Activated T-cell treated with anti-CD3 and anti-CD28 coated beads, Interleukin-2, amount 50 U/mL, for 72 hours (primary cell): ENCODE data around the gene STMND1. TPM values are rescaled to one million over a fixed set of nuclear protein-coding genes. Genes with fewer than 3 reads are reported as not detected.

ENCODE experiments used
- ATAC-seq, 2 donors: fragments of 150-1000 bp; cut with Tn5 transposase; replicated peaks in 1 of 2; 2 replicates each; pipeline ENCODE4 v1.10.0; 2021; ENCODE audit warnings: moderate library complexity in 2 of 2, mild to moderate bottlenecking in 1 of 2
- DNase-seq, 2 donors: peaks; one replicate each; pipeline ENCODE4 v3.0.0; 2021 to 2022; ENCODE audit warnings: mixed read lengths in 1 of 2
- H3K27ac Mint-ChIP-seq: one replicate; pipeline ENCODE4 v1.8.0; 2022; ENCODE audit warnings: mild to moderate bottlenecking, moderate library complexity, mixed read lengths
- H3K27me3 Mint-ChIP-seq: one replicate; pipeline ENCODE4 v1.8.0; 2022; ENCODE audit warnings: low read depth, mixed read lengths
- H3K36me3 Mint-ChIP-seq, 2 donors: one replicate each; pipeline ENCODE4 v1.8.0; 2022; ENCODE audit warnings: mixed read lengths in 2 of 2, mild to moderate bottlenecking in 1 of 2; ENCODE audit not compliant: insufficient read depth in 2 of 2
- H3K4me1 Mint-ChIP-seq: one replicate; pipeline ENCODE4 v1.8.0; 2022; ENCODE audit warnings: low read depth, mixed read lengths
- H3K4me3 Mint-ChIP-seq, 2 donors: one replicate each; pipeline ENCODE4 v1.8.0; 2022; ENCODE audit warnings: mild to moderate bottlenecking in 2 of 2, mixed read lengths in 2 of 2, moderate library complexity in 2 of 2
- H3K9me3 Mint-ChIP-seq, 2 donors: one replicate each; pipeline ENCODE4 v1.8.0; 2022; ENCODE audit warnings: mixed read lengths in 2 of 2
- total RNA-seq, 2 donors: library from RNA; stranded (reverse); gene quantifications; one replicate each; pipeline ENCODE4 v1.2.3, GENCODE V29; 2022

Gene STMND1
- total RNA-seq, 2 donors from 2014 or later = not detected

GRCh38 chr6:17151888-17152287, 50.0 kb downstream of the STMND1 start:
- Mint-ChIP-seq H3K36me3 (peaks cover 0 to 4% of the 10 kb centered on the region in 2 donors), H3K9me3 (peaks cover 0 to 1% of the 10 kb centered on the region in 2 donors), H3K27me3 (peaks cover 11% of the 10 kb centered on the region), H3K4me3 (no peak overlapping the region), H3K4me1 (no peaks in the 10 kb centered on the region), H3K27ac (no peak overlapping the region)
- DNase-seq (no peak), ATAC-seq (no peak)

- no peak for DNase-seq
- no peak overlapping the region for H3K4me3 Mint-ChIP-seq
- H3K9me3 Mint-ChIP-seq = peaks cover 0 to 1% of the 10 kb centered on the region in 2 donors
- peaks cover 0 to 4% of the 10 kb centered on the region in 2 donors for H3K36me3 Mint-ChIP-seq
- H3K4me1 Mint-ChIP-seq = no peaks in the 10 kb centered on the region
- H3K27me3 Mint-ChIP-seq = peaks cover 5% of the 10 kb centered on the region
- no peak for ATAC-seq
- H3K27ac Mint-ChIP-seq = no peak overlapping the region
These were observed 50.9 kb downstream of the STMND1 start for GRCh38 chr6:17152703-17153102.

GRCh38 chr6:17156112-17156921, 54.5 kb downstream of the STMND1 start:
- Mint-ChIP-seq H3K27me3 (peaks cover 10% of the 10 kb centered on the region), H3K27ac (no peak overlapping the region), H3K9me3 (peaks cover 0 to 1% of the 10 kb centered on the region in 2 donors), H3K36me3 (peaks cover 0 to 4% of the 10 kb centered on the region in 2 donors), H3K4me3 (no peak overlapping the region), H3K4me1 (no peaks in the 10 kb centered on the region)
- peak; percentile 56 to 64 for DNase-seq
- peak in 1 of 2 donors; percentile 48 for ATAC-seq

- Mint-ChIP-seq H3K27ac (no peak overlapping the region), H3K9me3 (peaks cover 0 to 1% of the 10 kb centered on the region in 2 donors), H3K4me1 (no peaks in the 10 kb centered on the region), H3K4me3 (no peak overlapping the region), H3K36me3 (peaks cover 0 to 4% of the 10 kb centered on the region in 2 donors), H3K27me3 (peaks cover 17% of the 10 kb centered on the region)
- DNase-seq (no peak), ATAC-seq (no peak)
These were observed 55.1 kb downstream of the STMND1 start for GRCh38 chr6:17156966-17157365.

GRCh38 chr6:17157617-17158016, 55.8 kb downstream of the STMND1 start:
- Mint-ChIP-seq H3K4me1 (no peaks in the 10 kb centered on the region), H3K27ac (no peak overlapping the region), H3K9me3 (peaks cover 0 to 1% of the 10 kb centered on the region in 2 donors), H3K4me3 (no peak overlapping the region), H3K36me3 (peaks cover 0 to 4% of the 10 kb centered on the region in 2 donors), H3K27me3 (peaks cover 23% of the 10 kb centered on the region)
- ATAC-seq (no peak), DNase-seq (no peak)

- H3K27ac Mint-ChIP-seq = no peak overlapping the region
- no peak for DNase-seq
- H3K9me3 Mint-ChIP-seq = no peaks in the 10 kb centered on the region
- no peak for ATAC-seq
- H3K27me3 Mint-ChIP-seq = peaks cover 30% of the 10 kb centered on the region
- no peaks in the 10 kb centered on the region for H3K4me1 Mint-ChIP-seq
- no peaks in the 10 kb centered on the region for H3K36me3 Mint-ChIP-seq
- no peak overlapping the region for H3K4me3 Mint-ChIP-seq
These were observed 57.4 kb downstream of the STMND1 start for GRCh38 chr6:17159240-17159639.

GRCh38 chr6:17161076-17161475, 59.2 kb downstream of the STMND1 start:
- H3K27me3 Mint-ChIP-seq = peaks cover 30% of the 10 kb centered on the region
- H3K36me3 Mint-ChIP-seq = no peaks in the 10 kb centered on the region
- ATAC-seq = no peak
- H3K9me3 Mint-ChIP-seq = no peaks in the 10 kb centered on the region
- no peak overlapping the region for H3K4me3 Mint-ChIP-seq
- H3K4me1 Mint-ChIP-seq = no peaks in the 10 kb centered on the region
- no peak overlapping the region for H3K27ac Mint-ChIP-seq
- DNase-seq = no peak

- peaks cover 29% of the 10 kb centered on the region for H3K27me3 Mint-ChIP-seq
- no peaks in the 10 kb centered on the region for H3K4me1 Mint-ChIP-seq
- H3K4me3 Mint-ChIP-seq = no peak overlapping the region
- no peaks in the 10 kb centered on the region for H3K36me3 Mint-ChIP-seq
- DNase-seq (no peak), ATAC-seq (no peak)
- no peaks in the 10 kb centered on the region for H3K9me3 Mint-ChIP-seq
- H3K27ac Mint-ChIP-seq = no peak overlapping the region
These were observed 63.5 kb downstream of the STMND1 start for GRCh38 chr6:17165383-17165782.

GRCh38 chr6:17167327-17167979, 65.6 kb downstream of the STMND1 start:
- ATAC-seq (no peak), DNase-seq (no peak)
- no peaks in the 10 kb centered on the region for H3K9me3 Mint-ChIP-seq
- H3K36me3 Mint-ChIP-seq = no peaks in the 10 kb centered on the region
- no peaks in the 10 kb centered on the region for H3K4me1 Mint-ChIP-seq
- H3K4me3 Mint-ChIP-seq = no peak overlapping the region
- H3K27ac Mint-ChIP-seq = no peak overlapping the region
- H3K27me3 Mint-ChIP-seq = peaks cover 9% of the 10 kb centered on the region

- ATAC-seq (no peak), DNase-seq (no peak)
- Mint-ChIP-seq H3K27ac (no peak overlapping the region), H3K4me1 (no peaks in the 10 kb centered on the region), H3K9me3 (no peaks in the 10 kb centered on the region), H3K36me3 (no peaks in the 10 kb centered on the region), H3K4me3 (no peak overlapping the region), H3K27me3 (no peaks in the 10 kb centered on the region)
These were observed 67.4 kb downstream of the STMND1 start for GRCh38 chr6:17169291-17169690.

GRCh38 chr6:17169711-17170110, 67.9 kb downstream of the STMND1 start:
- H3K27me3 Mint-ChIP-seq = no peaks in the 10 kb centered on the region
- DNase-seq (no peak), ATAC-seq (no peak)
- no peaks in the 10 kb centered on the region for H3K36me3 Mint-ChIP-seq
- no peaks in the 10 kb centered on the region for H3K4me1 Mint-ChIP-seq
- no peaks in the 10 kb centered on the region for H3K9me3 Mint-ChIP-seq
- H3K27ac Mint-ChIP-seq = no peak overlapping the region
- no peak overlapping the region for H3K4me3 Mint-ChIP-seq

GRCh38 chr6:17172836-17173470, 71.1 kb downstream of the STMND1 start:
- Mint-ChIP-seq H3K4me3 (no peak overlapping the region), H3K27me3 (no peaks in the 10 kb centered on the region)

GRCh38 chr6:17178326-17178725, 76.5 kb downstream of the STMND1 start:
- DNase-seq (no peak), ATAC-seq (no peak)
- Mint-ChIP-seq H3K36me3 (no peaks in the 10 kb centered on the region), H3K4me3 (no peak overlapping the region), H3K9me3 (peaks cover 0 to 3% of the 10 kb centered on the region in 2 donors), H3K27me3 (peaks cover 18% of the 10 kb centered on the region), H3K4me1 (no peaks in the 10 kb centered on the region), H3K27ac (no peak overlapping the region)

More at GRCh38 chr6:17172836-17173470, 71.1 kb downstream of the STMND1 start:
- ATAC-seq = no peak
- H3K36me3 Mint-ChIP-seq = no peaks in the 10 kb centered on the region
- H3K9me3 Mint-ChIP-seq = no peaks in the 10 kb centered on the region
- no peak for DNase-seq
- no peak overlapping the region for H3K27ac Mint-ChIP-seq
- H3K4me1 Mint-ChIP-seq = no peaks in the 10 kb centered on the region
